SW 1271 (cell line): Measurements from ENCODE around the gene SLC12A7.
"Not testable (repeated sequence)": the region's sequence is repeated elsewhere in the genome, so short reads cannot be mapped to it uniquely, and the experiment has no call there.

Experiments
- DNase-seq, 2 experiments: peaks; one replicate each; lab custom pipeline; 2025; lab: John Stamatoyannopoulos, UW

Gene SLC12A7

GRCh38 chr5:1035421-1036405 is 76.2 kb downstream of the SLC12A7 start:
- DNase-seq = no peak

GRCh38 chr5:1034986-1035385 is 76.9 kb downstream of the SLC12A7 start:
- no peak for DNase-seq

- no peak for DNase-seq
Measured at GRCh38 chr5:1034421-1034905, 77.4 kb downstream of the SLC12A7 start.

- DNase-seq = no peak
Measured at GRCh38 chr5:1033606-1034420, 78.0 kb downstream of the SLC12A7 start.

- no peak for DNase-seq
Measured at GRCh38 chr5:1033178-1033577, 78.7 kb downstream of the SLC12A7 start.

- DNase-seq = no peak
Measured at GRCh38 chr5:1032551-1033027, 79.3 kb downstream of the SLC12A7 start.

- DNase-seq = no peak
Measured at GRCh38 chr5:1032011-1032410, 79.9 kb downstream of the SLC12A7 start.

- no peak for DNase-seq
Measured at GRCh38 chr5:1031306-1031959, 80.4 kb downstream of the SLC12A7 start.

GRCh38 chr5:1030801-1031271 is 81.0 kb downstream of the SLC12A7 start:
- no peak for DNase-seq

- DNase-seq = no peak
Measured at GRCh38 chr5:1029945-1030625, 81.8 kb downstream of the SLC12A7 start.

- DNase-seq = no peak
Measured at GRCh38 chr5:1029282-1029944, 82.5 kb downstream of the SLC12A7 start.

- DNase-seq = no peak
Measured at GRCh38 chr5:1028481-1029281, 83.2 kb downstream of the SLC12A7 start.

GRCh38 chr5:1027631-1028441 is 84.0 kb downstream of the SLC12A7 start:
- DNase-seq = no peak

GRCh38 chr5:1026700-1027621 is 84.9 kb downstream of the SLC12A7 start:
- no peak for DNase-seq

- DNase-seq = not testable (repeated sequence)
Measured at GRCh38 chr5:1021969-1022336, 89.9 kb downstream of the SLC12A7 start.

GRCh38 chr5:1021136-1021968 is 90.5 kb downstream of the SLC12A7 start:
- DNase-seq = no peak

GRCh38 chr5:1020452-1020961 is 91.4 kb downstream of the SLC12A7 start:
- DNase-seq = no peak
